KG1 (cell line): ENCODE results near the gene UNC79.

Source experiments
- DNase-seq: peaks from one replicate; lab custom pipeline; 2025; lab: John Stamatoyannopoulos, UW

The UNC79 gene

DNA sequence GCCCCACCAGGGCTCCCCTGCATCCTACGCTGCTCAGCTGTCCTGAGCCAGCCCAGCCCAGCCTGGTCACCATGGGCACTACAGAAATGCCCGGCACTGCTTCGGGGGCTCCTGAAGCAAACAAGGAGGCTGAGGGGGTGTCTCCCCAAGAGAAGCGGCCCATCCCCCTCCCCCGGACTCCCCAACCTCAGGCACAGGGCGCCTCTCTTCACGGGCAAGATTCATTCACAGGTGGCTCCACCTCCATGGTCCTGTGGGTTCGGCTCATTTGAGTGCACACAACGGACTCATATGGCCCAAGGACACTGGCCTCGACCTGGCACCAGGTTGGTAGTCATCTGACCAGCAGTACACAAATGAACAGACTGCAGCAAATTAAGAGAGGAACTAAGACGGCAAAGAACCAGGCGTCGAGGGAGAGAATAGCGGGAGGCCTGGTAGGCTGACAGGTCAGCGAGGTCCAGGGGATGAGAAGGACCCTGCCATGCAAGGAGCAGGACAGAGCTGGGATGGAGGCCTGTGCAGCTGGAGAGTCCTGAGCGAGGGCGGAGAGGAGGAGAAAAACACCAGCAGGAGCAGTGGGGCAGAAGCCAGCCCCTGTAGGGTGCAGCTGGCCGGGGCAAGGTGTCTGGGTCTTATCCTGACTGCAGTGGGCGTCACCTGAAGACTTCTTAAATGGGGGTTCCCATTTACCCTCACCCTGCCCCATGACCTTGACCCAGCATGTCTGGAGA is 297.3 kb downstream of the UNC79 start:
- DNase-seq, result no peak

DNA sequence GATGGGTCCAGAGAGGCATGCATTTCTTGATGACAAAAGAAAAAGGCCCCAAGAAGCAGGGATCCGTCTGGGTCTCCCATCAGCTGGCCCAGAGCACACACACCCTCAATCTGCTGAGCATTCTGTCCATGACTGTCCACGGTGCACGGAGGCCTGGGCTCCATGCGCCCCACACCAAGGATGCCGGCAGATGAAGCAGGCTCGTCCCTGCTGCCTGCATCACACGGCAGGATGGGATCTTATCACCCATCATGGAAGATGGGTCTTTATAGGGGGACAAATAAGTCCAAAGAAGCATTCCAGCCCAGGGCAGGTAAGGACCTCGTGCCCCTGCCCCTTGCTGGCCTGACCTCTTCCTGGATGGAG is 297.9 kb downstream of the UNC79 start:
- DNase-seq, result no peak

DNA sequence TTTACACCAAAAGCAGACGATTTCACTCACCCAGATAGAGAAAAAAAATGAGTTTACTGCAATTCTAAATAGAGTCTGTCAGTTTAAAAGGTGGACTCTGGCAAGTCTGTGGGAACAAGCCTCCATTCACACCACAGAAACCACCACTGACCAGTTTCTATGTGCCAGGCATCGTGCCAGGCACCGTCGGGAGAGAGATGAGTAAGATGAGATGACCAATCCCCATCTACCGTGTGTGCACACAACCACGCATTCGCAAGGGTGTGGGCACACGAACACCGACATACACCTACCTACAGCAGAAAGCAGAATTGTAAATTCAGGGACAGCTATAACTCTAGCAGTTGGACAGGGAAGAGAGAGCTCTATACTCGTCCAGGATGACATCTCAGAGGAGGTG is 299.3 kb downstream of the UNC79 start:
- DNase-seq, result no peak

DNA sequence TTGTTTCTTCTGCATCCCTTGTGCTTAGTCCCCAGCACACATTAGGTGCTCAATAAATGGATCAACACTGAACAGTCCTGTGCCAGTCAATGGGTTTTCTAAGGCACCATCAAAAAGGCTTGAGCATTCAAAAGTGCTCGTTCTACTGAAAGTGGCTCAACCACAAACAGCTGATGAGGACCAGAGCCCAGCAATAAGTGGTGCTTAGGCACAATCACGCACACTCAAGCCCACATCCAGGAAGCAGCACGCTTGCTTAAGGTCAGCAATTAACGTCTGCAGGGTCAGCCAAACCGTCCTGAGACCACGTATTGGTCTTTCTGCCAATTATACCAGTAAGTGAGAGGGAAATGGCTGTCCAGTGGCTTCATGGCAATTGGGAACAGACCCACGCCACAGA is 301.0 kb downstream of the UNC79 start:
- DNase-seq, result no peak

DNA sequence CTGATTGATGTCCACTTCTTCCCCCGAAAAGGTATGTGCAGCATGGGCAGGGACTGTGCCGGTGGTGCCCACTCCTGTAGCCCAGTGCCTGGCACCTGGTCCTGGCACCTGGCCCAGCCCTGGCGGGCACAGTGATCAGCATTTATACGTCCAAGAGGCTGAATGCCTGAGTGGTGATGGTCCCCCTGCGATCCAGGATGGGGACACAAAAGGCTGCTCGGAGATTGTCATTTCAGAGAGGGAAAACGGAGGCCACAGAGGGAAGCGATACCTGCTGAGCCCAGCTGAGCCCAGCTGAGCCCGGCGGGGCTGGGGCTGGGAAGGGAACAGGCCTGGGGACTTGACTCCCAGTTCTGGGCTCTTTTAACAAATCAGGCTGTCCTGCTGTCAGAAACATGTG is 301.8 kb downstream of the UNC79 start:
- DNase-seq, result no peak

DNA sequence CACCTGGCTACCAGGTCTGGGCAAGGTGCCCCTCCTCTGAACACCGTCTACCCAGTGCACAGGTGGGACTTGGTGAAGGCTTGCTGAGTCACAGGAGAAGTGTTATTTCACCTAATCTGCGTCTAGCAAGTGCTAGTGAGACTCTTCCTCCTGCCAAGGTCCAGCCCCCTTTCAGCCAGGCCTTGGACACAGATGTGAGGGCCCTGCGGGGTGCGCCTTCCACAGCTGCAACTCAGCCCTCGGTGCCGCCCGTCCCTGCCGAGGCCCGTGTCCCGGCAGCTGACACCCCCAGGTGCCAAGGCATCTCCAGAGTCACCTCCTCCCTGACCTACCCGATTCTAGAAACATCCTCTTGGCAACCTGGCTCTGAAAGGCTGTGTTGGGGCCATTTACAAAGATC is 302.5 kb downstream of the UNC79 start:
- no peak for DNase-seq

DNA sequence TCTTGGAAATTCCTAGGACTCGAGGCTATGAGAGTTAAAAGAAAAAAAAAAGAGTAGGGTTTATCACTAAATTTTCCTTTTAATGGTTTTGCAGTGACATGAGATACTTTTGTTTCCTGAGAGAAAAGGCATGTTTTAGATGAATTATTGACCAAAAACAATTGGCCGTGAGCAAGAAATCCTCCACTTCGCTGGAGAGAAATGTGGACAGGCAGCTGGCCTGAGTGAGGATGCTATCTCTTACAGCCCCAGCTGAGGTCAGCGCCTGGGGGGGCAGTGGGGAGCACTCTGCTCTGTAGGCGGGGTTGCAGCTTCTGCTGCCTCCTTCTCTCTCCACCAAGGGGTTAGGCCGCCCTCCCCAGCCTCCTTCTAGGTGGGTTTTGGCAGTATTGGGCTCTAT is 302.9 kb downstream of the UNC79 start:
- DNase-seq, result no peak

DNA sequence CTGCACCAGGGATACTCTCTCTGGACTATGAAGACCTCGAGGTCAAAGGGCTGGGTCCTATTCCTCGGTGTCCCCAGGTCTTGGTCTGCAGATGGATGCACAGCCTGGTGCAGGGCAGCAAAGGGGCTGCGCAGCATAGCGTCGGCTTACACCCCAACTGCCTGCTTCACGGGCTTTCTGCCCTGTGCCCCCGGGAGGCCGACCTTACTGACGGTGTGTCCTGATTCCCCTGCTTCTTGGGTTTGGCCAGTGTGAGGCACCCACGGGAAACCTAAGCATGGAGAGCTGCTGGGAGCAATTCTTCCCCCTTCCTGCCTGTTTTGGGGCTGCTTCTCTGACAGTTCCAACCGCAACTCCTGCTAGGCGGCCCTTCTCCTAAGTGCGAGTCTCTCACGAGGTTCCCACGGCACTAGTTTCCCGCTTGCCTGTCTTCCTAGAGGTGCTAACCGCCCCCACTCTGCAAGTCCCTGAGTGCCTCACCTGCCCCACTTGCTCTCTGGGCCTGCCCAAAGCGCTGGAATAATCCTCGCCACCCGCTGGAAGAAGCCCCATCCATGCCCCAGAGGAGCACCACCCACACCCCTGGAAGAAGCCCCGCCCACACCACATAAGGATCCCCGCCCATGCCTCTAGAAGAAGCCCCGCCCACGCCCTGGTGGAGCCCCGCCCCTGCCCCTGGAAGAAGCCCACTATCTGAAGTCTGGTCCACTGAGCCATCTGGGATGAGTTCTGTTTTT is 303.5 kb downstream of the UNC79 start:
- no peak for DNase-seq

DNA sequence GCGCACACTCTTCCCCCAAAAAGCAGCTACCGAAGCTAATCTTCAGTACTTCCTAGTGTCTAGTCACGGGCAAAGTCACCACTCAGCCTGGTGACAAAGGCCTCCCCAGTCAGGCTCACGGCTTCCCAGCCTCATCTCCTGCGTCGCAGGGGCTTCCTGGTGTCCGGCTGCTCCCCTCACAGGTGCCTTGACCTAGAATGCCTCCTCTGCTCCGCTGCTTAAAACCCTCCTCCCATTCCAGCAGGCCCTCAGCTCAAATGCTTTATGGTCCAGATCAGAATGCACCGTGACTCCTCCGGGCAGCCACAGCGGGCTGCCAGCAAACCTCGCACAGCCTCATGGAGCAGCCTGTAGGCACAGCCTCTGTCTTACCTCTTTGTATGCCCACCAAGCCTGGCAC is 304.5 kb downstream of the UNC79 start:
- no peak for DNase-seq

DNA sequence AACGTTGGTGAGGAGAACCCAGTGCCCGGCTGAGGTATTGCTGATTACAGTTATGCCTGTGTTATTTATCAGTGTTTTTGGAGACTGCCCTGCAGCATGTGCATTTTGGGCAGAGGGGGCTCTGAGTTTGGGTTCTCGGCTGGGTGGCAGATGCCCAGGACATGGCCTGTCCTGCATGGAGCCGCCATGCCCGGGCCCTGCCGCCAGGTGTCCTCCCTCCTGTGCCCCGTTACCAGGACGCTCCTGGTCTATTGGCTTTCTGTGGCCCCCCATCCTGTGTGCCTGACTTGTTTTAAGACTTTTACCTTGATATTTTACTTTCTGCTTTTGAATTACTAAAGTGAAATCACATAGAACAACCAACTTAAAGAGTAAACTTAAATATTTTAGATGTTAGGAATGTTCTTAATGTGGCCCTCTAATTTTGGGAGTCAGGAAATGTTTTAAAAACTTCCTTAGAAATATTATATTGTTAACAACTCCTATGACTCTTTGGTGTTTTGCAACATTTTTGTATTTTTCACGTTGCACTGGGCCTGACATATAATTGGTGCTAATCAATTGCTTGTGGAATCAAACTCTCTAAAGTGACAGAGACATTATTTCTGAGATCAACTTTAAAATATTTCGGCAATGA is 305.8 kb downstream of the UNC79 start:
- no peak for DNase-seq

DNA sequence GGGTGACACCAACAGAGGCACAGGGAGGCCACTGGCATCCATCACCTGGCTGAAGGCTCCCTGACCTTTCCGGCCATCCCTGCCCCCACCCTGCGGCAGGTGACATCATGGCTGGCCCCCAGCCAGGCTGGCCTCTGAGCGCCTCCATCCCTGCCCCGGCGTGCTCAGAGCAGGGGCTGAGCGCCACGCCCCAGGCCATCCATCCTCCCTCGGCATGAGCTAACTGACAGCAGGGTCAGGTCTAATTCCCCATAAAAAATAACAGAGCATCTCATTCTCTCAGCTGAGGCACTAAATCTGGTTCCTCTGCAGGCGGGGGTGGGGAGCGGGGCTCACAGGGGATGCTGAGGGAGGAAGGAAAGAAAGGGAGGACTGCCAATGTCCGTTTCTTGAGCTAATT is 306.9 kb downstream of the UNC79 start:
- no peak for DNase-seq

DNA sequence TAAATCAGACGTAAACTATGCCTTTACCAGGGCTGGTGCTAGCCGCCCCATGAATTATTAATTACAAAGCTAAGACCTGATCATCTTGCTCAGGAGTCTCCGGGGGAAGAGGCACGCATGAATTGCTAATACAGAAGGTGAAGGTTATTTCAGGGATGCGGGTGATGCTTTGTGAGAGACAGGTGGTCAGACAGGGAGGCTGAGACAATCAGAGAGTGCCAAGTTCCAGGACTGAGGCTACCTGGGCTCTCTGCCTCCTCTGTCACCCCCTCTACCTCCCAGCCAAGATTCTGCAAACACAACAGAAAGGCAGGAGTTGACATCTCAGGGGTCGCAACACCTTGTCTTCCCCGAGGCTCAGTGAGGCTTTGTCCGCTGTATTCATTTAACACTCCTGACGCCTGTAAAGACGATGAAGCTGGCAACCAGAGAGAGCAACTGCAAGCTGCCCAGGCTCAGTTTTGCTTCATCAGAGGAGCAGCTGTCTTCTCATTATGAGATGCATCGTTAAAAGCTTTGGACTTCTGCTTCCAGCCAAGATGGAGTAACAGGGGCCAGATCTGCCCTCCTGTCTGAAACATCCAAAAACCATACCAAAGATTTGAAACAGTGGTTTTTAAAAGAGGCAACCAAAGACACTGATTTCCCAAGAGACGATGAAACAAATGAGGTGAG is 311.0 kb downstream of the UNC79 start:
- no peak for DNase-seq

DNA sequence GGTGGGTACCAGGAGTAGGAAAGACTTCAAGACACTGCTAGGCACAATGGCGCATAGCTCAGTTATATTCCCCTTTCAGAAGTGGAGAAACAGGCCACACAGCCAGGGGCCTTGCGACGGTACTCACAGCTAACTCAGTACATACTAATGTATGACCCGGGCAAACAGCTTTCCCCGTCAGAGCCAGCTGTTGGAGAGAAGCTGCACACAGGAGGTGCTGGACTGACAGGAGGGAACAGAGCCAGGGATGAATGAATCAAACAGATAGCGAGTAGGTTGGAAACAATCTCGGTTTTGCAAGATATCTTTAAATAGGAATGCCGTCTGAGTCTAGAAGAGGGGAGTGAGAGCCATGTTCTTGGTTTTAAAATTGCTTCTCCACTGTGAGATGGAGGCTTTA is 312.0 kb downstream of the UNC79 start:
- DNase-seq, result no peak

DNA sequence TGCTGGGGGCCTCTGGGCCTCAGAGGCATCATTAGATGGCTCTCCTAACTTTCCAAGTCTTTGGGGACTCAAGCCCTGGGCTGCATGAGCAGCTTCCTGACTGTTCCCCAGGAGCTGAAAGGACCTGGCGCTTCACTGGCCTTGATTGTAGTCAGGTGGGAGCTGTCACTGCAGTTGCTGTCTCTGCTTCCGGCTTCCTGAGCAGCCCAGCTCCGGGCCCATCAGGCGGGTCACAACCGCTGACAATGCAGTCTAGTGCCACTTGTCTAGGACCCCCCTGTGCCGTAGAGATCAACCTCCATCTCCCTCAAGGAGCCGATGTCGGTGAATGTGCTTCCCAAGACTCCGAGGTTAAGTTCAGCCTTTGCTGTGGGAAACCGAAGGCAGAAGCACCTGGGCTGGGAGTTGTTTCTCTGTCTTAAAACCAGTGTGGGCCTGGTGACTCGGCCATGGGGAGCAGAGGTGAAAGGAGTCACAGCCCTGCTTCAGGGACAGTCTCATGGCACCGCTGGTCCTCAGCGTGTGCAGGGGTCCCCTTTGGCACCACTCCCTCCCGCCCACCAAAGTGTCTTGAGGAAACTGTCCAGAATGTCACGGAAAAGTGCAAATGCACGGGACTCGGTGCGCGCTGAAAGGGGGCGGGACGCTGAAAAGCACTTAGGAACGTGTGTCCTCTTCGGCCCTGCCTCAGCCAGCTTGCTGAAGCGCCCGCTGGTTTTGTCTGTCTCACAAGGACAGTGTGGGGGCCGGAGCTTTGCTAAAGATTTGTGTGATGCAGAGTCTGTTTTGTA is 312.7 kb downstream of the UNC79 start:
- DNase-seq, result no peak

DNA sequence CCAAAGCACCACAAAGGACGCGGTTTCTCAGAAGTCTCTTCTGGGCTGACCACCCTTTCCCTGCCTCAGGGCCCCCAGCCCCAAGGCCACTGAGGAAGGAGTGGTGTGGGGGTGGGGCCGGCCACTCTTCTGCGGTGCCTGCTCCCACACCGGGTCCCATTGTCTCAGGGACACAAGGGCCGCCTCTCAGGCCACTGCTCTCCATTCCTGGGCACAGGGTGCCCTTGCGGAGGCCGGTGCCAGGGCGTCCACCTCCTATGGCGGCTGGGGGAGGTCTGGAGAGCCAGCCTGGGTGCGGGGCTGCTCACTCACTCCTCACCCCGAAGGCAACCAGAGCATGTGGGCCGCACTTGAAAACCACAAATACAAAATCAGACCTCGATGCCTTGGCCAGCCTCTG is 313.4 kb downstream of the UNC79 start:
- no peak for DNase-seq

DNA sequence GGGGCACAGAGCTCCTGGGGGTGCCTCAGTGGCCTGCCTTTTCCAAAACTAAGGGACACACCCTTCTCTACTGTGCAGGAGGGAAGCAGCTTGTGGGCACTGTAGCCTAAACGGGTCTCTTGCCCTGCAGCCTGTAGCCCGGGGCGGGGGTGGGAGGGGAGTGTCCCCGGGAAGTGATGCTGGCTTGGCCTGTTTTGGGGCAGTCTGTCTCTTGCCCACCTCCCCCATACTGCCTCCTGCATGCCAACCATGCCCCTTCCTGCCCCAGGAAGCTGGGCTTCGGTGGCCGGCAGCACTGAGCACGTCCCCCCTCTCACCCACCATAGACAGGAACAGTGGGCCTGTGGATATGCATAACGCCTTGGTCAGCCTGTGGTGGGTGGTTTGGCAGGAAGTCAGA is 314.1 kb downstream of the UNC79 start:
- DNase-seq, result no peak

DNA sequence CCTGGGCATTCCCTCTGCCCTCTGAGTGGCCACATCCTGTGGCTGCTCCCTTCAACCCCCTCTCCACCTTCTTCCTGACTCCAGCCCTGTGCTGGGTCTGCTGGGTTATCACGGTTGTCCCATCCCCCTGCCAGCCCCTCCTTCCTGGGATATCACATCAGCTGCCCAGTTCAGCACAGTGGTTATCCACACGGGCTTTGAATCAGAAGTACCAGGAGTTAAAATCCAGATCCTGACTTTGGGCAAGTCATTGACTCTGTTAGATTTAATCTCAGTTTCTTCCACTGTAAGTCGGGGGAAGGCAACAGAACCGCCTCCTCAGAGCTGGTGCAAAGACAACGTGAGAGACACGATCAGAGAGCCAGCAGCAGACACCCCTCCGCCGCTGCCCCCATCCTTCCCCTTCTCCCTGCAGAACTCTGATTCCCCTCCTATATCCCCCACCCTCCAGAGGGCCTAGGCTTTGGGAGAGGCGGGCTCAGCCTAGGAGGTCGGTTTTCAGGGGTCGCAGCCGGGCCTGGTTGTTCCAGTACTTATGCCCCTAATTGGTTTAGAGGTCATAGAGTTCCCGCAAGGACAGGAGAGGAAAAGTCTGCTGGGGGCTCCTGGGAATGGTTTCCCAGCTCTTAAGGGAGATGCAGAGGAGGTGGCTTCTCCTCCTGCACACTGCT is 315.0 kb downstream of the UNC79 start:
- no peak for DNase-seq

DNA sequence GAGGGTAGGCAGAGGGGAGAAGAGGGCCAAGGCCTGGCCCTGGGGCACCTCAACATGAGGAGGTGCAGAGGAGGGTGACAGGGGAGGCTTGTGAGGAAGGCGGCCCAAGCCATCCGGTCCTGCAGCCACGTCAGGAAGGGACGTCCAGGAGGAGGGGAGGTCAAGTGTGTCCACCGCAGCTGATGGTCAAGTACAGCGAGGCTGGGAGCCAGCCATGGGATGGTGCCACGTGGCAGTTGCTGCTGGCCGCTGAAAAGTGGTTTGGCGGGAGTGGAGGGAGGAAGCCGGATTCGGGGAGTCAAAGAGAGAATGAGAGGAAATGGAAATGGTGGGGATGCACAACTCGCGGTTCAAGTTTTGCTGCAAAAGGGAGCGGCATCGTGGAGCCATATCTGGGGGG is 316.4 kb downstream of the UNC79 start:
- DNase-seq, result no peak

DNA sequence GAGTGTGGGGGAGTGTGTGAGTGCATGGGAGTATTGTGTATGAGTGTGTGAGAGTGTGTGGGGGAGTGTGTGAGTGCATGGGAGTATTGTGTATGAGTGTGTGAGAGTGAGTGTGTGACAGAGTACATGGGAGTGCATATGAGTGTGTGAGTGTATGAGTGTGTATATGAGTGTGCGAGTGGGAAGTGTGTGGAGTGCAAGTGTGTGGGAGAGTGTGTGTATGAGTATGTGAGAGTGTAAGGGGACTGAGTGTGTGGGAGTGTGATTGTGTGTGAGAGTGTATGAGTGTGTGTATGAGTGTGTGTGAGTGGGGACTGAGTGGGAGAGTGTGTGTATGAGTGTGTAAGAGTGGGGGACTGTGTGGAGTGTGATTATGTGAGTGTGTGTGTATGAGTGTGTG is 316.8 kb downstream of the UNC79 start:
- no peak for DNase-seq

DNA sequence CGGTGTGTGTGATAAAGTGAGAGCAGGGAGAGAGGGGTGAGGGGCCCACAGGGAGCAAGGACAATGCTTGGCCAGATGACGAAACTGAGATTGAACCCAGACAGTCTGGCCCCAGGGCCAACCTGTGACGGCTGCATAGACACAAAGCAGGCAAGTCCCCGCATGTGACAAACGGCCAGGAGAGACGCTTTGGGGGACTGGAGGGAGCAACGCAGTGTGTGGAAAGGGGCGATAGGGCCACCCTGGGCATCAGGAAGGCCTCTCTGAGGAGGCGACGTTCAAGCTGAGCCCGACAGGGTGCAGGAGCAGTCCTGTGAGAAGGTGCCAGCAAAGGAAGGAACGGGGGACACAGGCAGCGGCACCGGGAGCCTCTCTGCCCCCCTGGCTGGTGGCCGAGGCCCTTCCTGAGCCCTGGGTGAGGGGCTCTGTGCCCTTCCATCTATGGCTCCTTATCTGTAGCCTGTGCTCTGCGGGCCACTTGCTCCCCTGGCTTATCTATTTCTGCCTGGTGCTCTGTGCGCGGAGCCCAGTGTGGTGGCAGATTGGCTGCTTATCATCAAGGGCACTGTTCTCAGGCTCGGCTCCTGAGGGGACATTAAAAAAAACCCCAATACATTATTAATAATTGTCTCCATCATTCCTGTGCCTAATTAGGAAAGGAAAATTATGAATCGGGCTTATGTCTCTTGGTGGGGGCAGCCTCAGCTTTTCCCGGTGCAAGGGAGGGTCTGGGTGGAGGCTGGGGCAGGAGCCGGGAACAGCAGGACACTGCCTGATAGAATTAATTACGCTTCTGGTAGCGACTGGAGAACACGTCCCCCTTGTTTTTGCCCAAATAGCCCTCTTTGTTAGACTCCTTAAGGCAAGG is 317.7 kb downstream of the UNC79 start:
- no peak for DNase-seq

DNA sequence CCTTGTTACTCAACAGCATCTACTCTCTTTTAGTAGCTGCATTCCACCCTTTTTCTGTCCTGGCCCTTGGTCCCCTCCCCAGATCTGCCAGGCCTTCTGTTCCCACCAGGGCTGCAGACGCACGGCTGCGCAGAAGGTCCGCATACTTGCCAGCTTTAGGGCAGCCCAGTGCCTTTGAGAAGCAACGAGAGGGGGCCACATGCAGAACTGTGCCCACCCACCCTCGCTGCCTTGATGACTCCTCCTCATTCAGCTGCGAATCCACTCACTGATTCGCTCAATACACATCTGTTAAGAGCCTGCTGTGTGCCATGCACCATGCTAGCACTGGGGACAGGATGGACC is 318.3 kb downstream of the UNC79 start:
- DNase-seq, result no peak
